ENCODE results near the gene CYP4F3. TPM values are rescaled to one million over a fixed set of nuclear protein-coding genes. Genes with fewer than 3 reads are reported as not detected.

Gene CYP4F3
- total RNA-seq, 2 experiments from 2014 or later, result 0.07 to 0.19 TPM

GRCh38 chr19:15633082-15633835 is 7.4 kb upstream of the CYP4F3 start:
- no peak for ATAC-seq
- H3K27ac Mint-ChIP-seq, result no peak overlapping the region
- peaks cover 3% of the 10 kb centered on the region for H3K4me1 Mint-ChIP-seq
- ChIA-PET POLR2A (no interaction called here), CTCF (interaction anchor here (1.4 kb wide), 1 partner anchor 17 kb away, joined by 4 read pairs; no protein-coding TSS in a partner anchor)
- peaks cover 2% of the 10 kb centered on the region for H3K27me3 Mint-ChIP-seq
- H3K4me3 Mint-ChIP-seq, result no peak overlapping the region
- DNase-seq, result no peak
- no peaks in the 10 kb centered on the region for H3K9me3 Mint-ChIP-seq (ENCODE audit: low read depth)
- no peaks in the 10 kb centered on the region for H3K36me3 Mint-ChIP-seq (ENCODE audit: low read depth)
- intact Hi-C loops (cut with DNase I, micrococcal nuclease), result no loop called here

- Mint-ChIP-seq H3K27ac (no peak overlapping the region), H3K4me3 (no peak overlapping the region), H3K36me3 (ENCODE audit: low read depth) (no peaks in the 10 kb centered on the region), H3K27me3 (peaks cover 2% of the 10 kb centered on the region), H3K9me3 (ENCODE audit: low read depth) (no peaks in the 10 kb centered on the region), H3K4me1 (peaks cover 3% of the 10 kb centered on the region)
- intact Hi-C loops (cut with DNase I, micrococcal nuclease), result no loop called here
- ChIA-PET CTCF (no interaction called here), POLR2A (no interaction called here)
- ATAC-seq, result no peak
- no peak for DNase-seq
Measured at GRCh38 chr19:15634105-15634504, 6.6 kb upstream of the CYP4F3 start.

DNA sequence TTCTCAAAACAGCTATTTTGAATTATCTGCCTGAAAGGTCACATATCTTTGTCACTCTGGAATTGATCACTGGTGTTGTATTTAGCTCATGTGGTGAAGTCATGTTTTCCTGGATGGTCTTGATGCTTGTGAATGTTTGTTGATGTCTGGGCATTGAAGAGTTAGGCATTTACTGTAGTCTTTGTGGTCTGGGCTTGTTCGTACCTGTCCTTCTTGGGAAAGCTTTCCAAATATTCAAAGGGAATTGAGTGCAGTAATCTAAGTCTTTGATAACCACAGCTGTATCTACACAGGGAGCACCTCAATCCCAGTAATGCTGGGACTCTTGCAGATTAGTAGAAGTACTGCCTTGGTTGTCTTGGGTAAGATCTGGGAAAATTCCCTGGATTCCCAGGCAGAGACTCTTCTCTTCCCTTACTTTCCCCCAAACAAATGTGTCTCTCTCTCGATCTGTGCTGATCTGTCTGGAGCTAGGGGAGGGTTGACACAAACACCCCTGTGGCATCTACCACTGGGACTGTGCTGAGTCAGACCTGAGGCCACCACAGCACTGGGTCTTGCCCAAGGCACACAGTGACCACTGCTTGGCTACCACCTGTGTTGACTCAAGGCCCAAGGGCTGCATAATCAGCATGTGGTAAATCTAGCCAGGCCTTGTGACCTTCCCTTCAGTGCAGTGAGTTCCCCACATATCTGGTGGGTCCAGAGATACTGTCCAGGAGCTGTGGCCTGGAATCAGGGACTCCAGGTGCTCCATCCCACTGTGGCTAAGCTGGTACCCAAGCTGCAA is 5.5 kb upstream of the CYP4F3 start:
- H3K27me3 Mint-ChIP-seq, result peaks cover 2% of the 10 kb centered on the region
- H3K36me3 Mint-ChIP-seq (ENCODE audit: low read depth), result no peaks in the 10 kb centered on the region
- H3K4me3 Mint-ChIP-seq, result no peak overlapping the region
- no peaks in the 10 kb centered on the region for H3K9me3 Mint-ChIP-seq (ENCODE audit: low read depth)
- H3K4me1 Mint-ChIP-seq, result peaks cover 3% of the 10 kb centered on the region
- ChIA-PET POLR2A (no interaction called here), CTCF (interaction anchor here (0.5 kb wide), 1 partner anchor 508 kb away, joined by 3 read pairs; the partner anchor contains the start of gene HSH2D)
- no peak for ATAC-seq
- intact Hi-C loops (cut with DNase I, micrococcal nuclease), result no loop called here
- no peak for DNase-seq
- no peak overlapping the region for H3K27ac Mint-ChIP-seq

GRCh38 chr19:15636026-15636425 is 4.7 kb upstream of the CYP4F3 start:
- ChIA-PET POLR2A (no interaction called here), CTCF (no interaction called here)
- DNase-seq (no peak), ATAC-seq (no peak)
- Mint-ChIP-seq H3K4me1 (peaks cover 3% of the 10 kb centered on the region), H3K27me3 (peaks cover 2% of the 10 kb centered on the region), H3K9me3 (ENCODE audit: low read depth) (no peaks in the 10 kb centered on the region), H3K36me3 (ENCODE audit: low read depth) (no peaks in the 10 kb centered on the region), H3K27ac (no peak overlapping the region), H3K4me3 (no peak overlapping the region)
- intact Hi-C loops (cut with DNase I, micrococcal nuclease), result no loop called here

DNA sequence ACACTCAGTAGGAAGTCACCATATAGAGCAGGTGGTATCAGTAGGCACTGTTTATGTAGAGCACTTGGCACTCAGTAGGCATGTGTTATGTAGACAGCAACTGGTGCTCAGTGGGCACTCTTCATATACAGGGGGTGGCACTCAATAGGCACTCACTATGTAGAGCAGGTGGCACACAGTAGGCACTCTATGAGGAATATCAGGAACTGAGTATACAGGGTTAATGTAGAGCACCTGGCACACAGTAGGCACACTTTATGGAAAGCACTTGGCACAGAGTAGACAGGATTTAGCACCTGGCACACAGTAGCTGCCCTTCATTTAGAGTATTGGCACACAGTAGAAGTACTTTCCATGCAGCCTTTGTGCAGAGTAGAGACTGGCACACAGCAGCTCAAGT is 1.1 kb upstream of the CYP4F3 start:
- POLR2A ChIA-PET, result no interaction called here
- no peak overlapping the region for H3K4me3 Mint-ChIP-seq
- no peaks in the 10 kb centered on the region for H3K9me3 Mint-ChIP-seq (ENCODE audit: low read depth)
- CTCF ChIA-PET, result no interaction called here
- intact Hi-C loops (cut with DNase I, micrococcal nuclease), result no loop called here
- no peak overlapping the region for H3K27ac Mint-ChIP-seq
- no peaks in the 10 kb centered on the region for H3K36me3 Mint-ChIP-seq (ENCODE audit: low read depth)
- no peak for DNase-seq
- peaks cover 2% of the 10 kb centered on the region for H3K4me1 Mint-ChIP-seq
- peaks cover 2% of the 10 kb centered on the region for H3K27me3 Mint-ChIP-seq
- ATAC-seq, result no peak

DNA sequence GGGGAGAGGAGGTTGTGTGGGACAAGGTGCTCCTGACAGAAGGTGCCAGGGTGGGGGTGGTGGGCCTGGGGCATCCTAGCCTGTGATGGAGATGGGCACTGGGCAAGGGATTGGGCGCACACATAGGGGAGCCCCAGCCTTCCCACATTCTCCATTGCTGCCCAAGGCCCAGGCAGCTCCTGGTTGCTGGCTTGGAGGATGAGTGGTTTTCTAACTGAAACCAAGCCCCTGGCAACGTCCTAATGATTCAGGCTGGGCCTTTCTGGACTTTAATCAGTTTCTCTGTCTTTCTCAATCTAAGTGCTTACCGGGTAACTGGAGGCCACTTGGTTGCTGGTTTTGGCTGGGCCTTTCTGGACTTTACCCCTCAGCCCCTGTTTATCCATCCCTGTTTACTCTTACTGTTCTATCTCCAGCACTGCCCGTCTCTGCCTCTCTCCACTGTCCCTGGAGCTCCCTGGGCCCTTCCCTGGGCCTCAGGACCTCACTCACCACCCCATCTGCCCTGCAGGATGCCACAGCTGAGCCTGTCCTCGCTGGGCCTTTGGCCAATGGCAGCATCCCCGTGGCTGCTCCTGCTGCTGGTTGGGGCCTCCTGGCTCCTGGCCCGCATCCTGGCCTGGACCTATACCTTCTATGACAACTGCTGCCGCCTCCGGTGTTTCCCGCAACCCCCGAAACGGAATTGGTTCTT is 354 bp downstream of the CYP4F3 start:
- H3K4me3 Mint-ChIP-seq, result no peak overlapping the region
- POLR2A ChIA-PET, result no interaction called here
- H3K9me3 Mint-ChIP-seq (ENCODE audit: low read depth), result no peaks in the 10 kb centered on the region
- DNase-seq, result no peak
- CTCF ChIA-PET, result no interaction called here
- peaks cover 3% of the 10 kb centered on the region for H3K27me3 Mint-ChIP-seq
- no peaks in the 10 kb centered on the region for H3K36me3 Mint-ChIP-seq (ENCODE audit: low read depth)
- intact Hi-C loops (cut with DNase I, micrococcal nuclease), result no loop called here
- H3K27ac Mint-ChIP-seq, result no peak overlapping the region
- no peak for ATAC-seq
- peaks cover 2% of the 10 kb centered on the region for H3K4me1 Mint-ChIP-seq

GRCh38 chr19:15641901-15642491 is 1.3 kb downstream of the CYP4F3 start:
- Mint-ChIP-seq H3K27ac (no peak overlapping the region), H3K9me3 (ENCODE audit: low read depth) (no peaks in the 10 kb centered on the region), H3K4me1 (peaks cover 2% of the 10 kb centered on the region), H3K27me3 (peaks cover 3% of the 10 kb centered on the region), H3K36me3 (ENCODE audit: low read depth) (no peaks in the 10 kb centered on the region), H3K4me3 (no peak overlapping the region)
- ChIA-PET CTCF (no interaction called here), POLR2A (no interaction called here)
- intact Hi-C loops (cut with DNase I, micrococcal nuclease), result no loop called here
- ATAC-seq (no peak), DNase-seq (no peak)

GRCh38 chr19:15642807-15643206 is 2.1 kb downstream of the CYP4F3 start:
- no peaks in the 10 kb centered on the region for H3K9me3 Mint-ChIP-seq (ENCODE audit: low read depth)
- no peak overlapping the region for H3K4me3 Mint-ChIP-seq
- CTCF ChIA-PET, result no interaction called here
- POLR2A ChIA-PET, result no interaction called here
- no peak for ATAC-seq
- intact Hi-C loops (cut with DNase I, micrococcal nuclease), result no loop called here
- H3K4me1 Mint-ChIP-seq, result peaks cover 2% of the 10 kb centered on the region
- no peaks in the 10 kb centered on the region for H3K36me3 Mint-ChIP-seq (ENCODE audit: low read depth)
- H3K27me3 Mint-ChIP-seq, result peaks cover 3% of the 10 kb centered on the region
- H3K27ac Mint-ChIP-seq, result no peak overlapping the region
- DNase-seq, result no peak

DNA sequence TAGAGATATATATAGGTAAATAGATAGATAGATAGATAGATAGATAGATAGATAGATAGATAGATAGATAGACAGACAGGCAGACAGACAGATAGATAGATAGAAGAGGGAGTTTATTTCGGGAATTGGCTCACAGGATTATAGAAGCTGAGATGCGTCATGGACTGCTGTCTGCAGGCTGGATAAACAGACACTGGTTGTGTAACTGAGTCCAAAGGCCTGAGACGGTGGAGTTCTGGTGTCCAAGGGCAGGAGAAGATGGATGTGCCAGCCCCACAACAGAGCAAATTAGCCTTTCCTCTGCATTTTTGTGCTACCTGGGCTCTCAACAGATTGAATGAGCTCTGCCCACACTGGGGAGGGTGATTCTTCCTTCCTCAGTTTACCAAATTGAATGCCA is 2.7 kb downstream of the CYP4F3 start:
- peaks cover 3% of the 10 kb centered on the region for H3K27me3 Mint-ChIP-seq
- H3K9me3 Mint-ChIP-seq (ENCODE audit: low read depth), result no peaks in the 10 kb centered on the region
- peaks cover 2% of the 10 kb centered on the region for H3K4me1 Mint-ChIP-seq
- H3K27ac Mint-ChIP-seq, result no peak overlapping the region
- no peak overlapping the region for H3K4me3 Mint-ChIP-seq
- POLR2A ChIA-PET, result no interaction called here
- H3K36me3 Mint-ChIP-seq (ENCODE audit: low read depth), result no peaks in the 10 kb centered on the region
- intact Hi-C loops (cut with DNase I, micrococcal nuclease), result no loop called here
- CTCF ChIA-PET, result no interaction called here
- ATAC-seq (no peak), DNase-seq (no peak)

- POLR2A ChIA-PET, result no interaction called here
- Mint-ChIP-seq H3K4me1 (peaks cover 2% of the 10 kb centered on the region), H3K36me3 (ENCODE audit: low read depth) (no peaks in the 10 kb centered on the region), H3K27me3 (peaks cover 3% of the 10 kb centered on the region), H3K4me3 (no peak overlapping the region), H3K9me3 (ENCODE audit: low read depth) (no peaks in the 10 kb centered on the region), H3K27ac (no peak overlapping the region)
- DNase-seq (no peak), ATAC-seq (no peak)
- intact Hi-C loops (cut with DNase I, micrococcal nuclease), result no loop called here
- CTCF ChIA-PET, result no interaction called here
Measured at GRCh38 chr19:15644066-15644741, 3.5 kb downstream of the CYP4F3 start.

- Mint-ChIP-seq H3K36me3 (ENCODE audit: low read depth) (no peaks in the 10 kb centered on the region), H3K4me1 (peaks cover 2% of the 10 kb centered on the region), H3K4me3 (no peak overlapping the region), H3K27me3 (peaks cover 3% of the 10 kb centered on the region), H3K27ac (no peak overlapping the region), H3K9me3 (ENCODE audit: low read depth) (no peaks in the 10 kb centered on the region)
- ATAC-seq, result no peak
- CTCF ChIA-PET, result no interaction called here
- intact Hi-C loops (cut with DNase I, micrococcal nuclease), result no loop called here
- POLR2A ChIA-PET, result no interaction called here
- no peak for DNase-seq
Measured at GRCh38 chr19:15644816-15645215, 4.1 kb downstream of the CYP4F3 start.
